ENCODE results near the gene CNTNAP1. TPM values are rescaled to one million over a fixed set of nuclear protein-coding genes. Genes with fewer than 3 reads are reported as not detected.

The CNTNAP1 gene
- total RNA-seq, 4 donors from 2014 or later: 3.7 to 43.8 (median 10.1) TPM

GRCh38 chr17:42686520-42687128, 4.3 kb downstream of the CNTNAP1 start:
- Histone ChIP-seq H3K27ac (no peak overlapping the region), H3K36me3 (no peaks in the 10 kb centered on the region), H3K27me3 (peaks cover 38% of the 10 kb centered on the region), H3K4me1 (peaks cover 9 to 35% (median 31%) of the 10 kb centered on the region in 4 donors), H3K9me3 (no peaks in the 10 kb centered on the region), H3K4me3 (no peak overlapping the region)
- no peak for DNase-seq
- intact Hi-C loops (cut with DNase I; ENCODE audit: low total_unique reads): loop anchor here (10.0 kb wide), 1 partner anchor 82 kb away; the partner anchor contains the start of genes RETREG3 and TUBG1
- WGBS, 2 donors (ENCODE audit: low coverage in 1 of 2): 91% methylated on average over 32 of the region's 32 CpGs; no CpG with 5 or more reads in 1 of the 2 donors
- TF ChIP-seq EP300 (IDR thresholded peaks at IDR 0.05; ENCODE audit: low read depth) (no peak), POLR2AphosphoS5 (IDR thresholded peaks at IDR 0.05) (no peak), CTCF (IDR thresholded peaks at IDR 0.05) (no peak), POLR2A (IDR thresholded peaks at IDR 0.05) (no peak)
- in situ Hi-C loops (cut with MboI; ENCODE audit: low pct_ligation_motif_present in 1 of 4, low pct_unique_long_range_greater_than_20kb in 1 of 4, low sequenced_read_pairs in 3 of 4): loop anchor here (10.0 to 25.0 kb wide), 2 partner anchors 82 to 99 kb away; partner anchors contain the start of genes PSMC3IP (in 3 of the 4), RETREG3 (in 1 of the 4) and TUBG1 (in 1 of the 4)

DNA sequence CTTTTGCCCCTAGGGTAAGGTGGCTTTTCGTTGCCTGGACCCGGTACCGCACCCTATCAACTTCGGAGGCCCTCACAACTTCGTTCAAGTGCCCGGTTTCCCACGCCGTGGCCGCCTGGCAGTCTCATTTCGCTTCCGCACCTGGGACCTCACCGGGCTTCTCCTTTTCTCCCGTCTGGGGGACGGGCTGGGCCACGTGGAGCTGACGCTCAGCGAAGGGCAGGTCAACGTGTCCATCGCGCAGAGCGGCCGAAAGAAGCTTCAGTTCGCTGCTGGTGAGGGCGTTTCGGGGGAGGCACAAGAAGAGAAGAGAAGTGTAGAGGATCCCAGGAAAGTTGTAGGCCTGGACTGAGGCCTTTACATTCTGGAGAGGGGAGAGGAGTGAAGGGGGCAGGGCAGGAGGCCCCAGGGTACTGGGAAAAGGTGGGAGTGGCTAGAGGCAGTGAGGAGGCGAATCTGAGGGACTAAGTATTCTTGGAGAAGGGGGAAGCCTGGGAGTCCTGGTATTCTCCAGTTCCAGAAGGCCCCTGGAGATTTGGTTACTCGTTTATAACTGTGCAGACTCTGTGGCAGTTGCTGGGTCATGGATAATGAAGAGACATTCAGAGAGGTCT, 5.5 kb downstream of the CNTNAP1 start:
- TF ChIP-seq POLR2AphosphoS5 (IDR thresholded peaks at IDR 0.05) (no peak), EP300 (IDR thresholded peaks at IDR 0.05; ENCODE audit: low read depth) (no peak), POLR2A (IDR thresholded peaks at IDR 0.05) (no peak), CTCF (IDR thresholded peaks at IDR 0.05) (no peak)
- WGBS, 2 donors (ENCODE audit: low coverage in 1 of 2): 91% methylated on average over 27 of the region's 27 CpGs; no CpG with 5 or more reads in 1 of the 2 donors
- no peaks in the 10 kb centered on the region for H3K9me3 ChIP-seq
- H3K4me3 ChIP-seq: no peak overlapping the region
- H3K4me1 ChIP-seq: peaks cover 3 to 23% (median 21%) of the 10 kb centered on the region in 4 donors
- intact Hi-C loops (cut with DNase I; ENCODE audit: low total_unique reads): loop anchor here (10.0 kb wide), 1 partner anchor 83 kb away; the partner anchor contains the start of genes RETREG3 and TUBG1
- DNase-seq: no peak
- in situ Hi-C loops (cut with MboI; ENCODE audit: low pct_ligation_motif_present in 1 of 4, low pct_unique_long_range_greater_than_20kb in 1 of 4, low sequenced_read_pairs in 3 of 4): loop anchor here (10.0 to 25.0 kb wide), 2 partner anchors 83 to 101 kb away; partner anchors contain the start of genes PSMC3IP (in 3 of the 4), RETREG3 (in 1 of the 4) and TUBG1 (in 1 of the 4)
- H3K27me3 ChIP-seq: peaks cover 26% of the 10 kb centered on the region
- H3K27ac ChIP-seq: no peak overlapping the region
- H3K36me3 ChIP-seq: no peaks in the 10 kb centered on the region

GRCh38 chr17:42690596-42690995, 8.3 kb downstream of the CNTNAP1 start:
- in situ Hi-C loops (cut with MboI; ENCODE audit: low pct_ligation_motif_present in 1 of 4, low pct_unique_long_range_greater_than_20kb in 1 of 4, low sequenced_read_pairs in 3 of 4): loop anchor here in 3 of 4 donors (25.0 kb wide), 1 partner anchor 103 kb away; the partner anchor contains the start of gene PSMC3IP (in 3 of the 3)
- intact Hi-C loops (cut with DNase I; ENCODE audit: low total_unique reads): no loop called here
- TF ChIP-seq EP300 (IDR thresholded peaks at IDR 0.05; ENCODE audit: low read depth) (no peak), CTCF (IDR thresholded peaks at IDR 0.05) (no peak), POLR2AphosphoS5 (IDR thresholded peaks at IDR 0.05) (no peak)
- no peaks in the 10 kb centered on the region for H3K36me3 ChIP-seq
- no peak for DNase-seq
- 84% methylated on average over 10 of the region's 10 CpGs; no CpG with 5 or more reads in 1 of the 2 donors for WGBS, 2 donors (ENCODE audit: low coverage in 1 of 2)
- no peaks in the 10 kb centered on the region for H3K4me1 ChIP-seq
- H3K27ac ChIP-seq: no peak overlapping the region
- H3K9me3 ChIP-seq: no peaks in the 10 kb centered on the region
- H3K27me3 ChIP-seq: peaks cover under 1% of the 10 kb centered on the region
- H3K4me3 ChIP-seq: no peak overlapping the region

DNA sequence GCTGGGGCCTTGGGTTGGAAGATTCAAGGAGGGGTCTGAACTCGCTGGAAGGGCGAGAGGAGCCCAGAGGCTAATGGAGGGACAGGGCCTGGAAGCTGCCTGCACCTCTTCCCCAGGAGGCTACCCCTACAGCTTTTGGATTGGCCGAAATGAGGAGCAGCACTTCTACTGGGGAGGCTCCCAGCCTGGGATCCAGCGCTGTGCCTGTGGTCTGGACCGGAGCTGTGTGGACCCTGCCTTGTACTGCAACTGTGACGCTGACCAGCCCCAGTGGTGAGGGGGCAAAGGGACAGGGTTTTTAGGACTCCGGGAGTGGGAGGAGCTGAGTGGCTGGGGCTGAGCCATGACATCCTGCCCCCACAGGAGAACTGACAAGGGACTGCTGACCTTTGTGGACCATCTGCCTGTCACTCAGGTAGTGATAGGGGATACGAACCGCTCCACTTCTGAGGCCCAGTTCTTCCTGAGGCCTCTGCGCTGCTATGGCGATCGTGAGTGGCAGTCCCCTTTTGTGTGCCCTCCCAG, 8.8 kb downstream of the CNTNAP1 start:
- DNase-seq: no peak
- no peak for TF ChIP-seq POLR2AphosphoS5 (IDR thresholded peaks at IDR 0.05)
- no peak for TF ChIP-seq CTCF (IDR thresholded peaks at IDR 0.05)
- TF ChIP-seq EP300 (IDR thresholded peaks at IDR 0.05; ENCODE audit: low read depth): no peak
- TF ChIP-seq POLR2A (IDR thresholded peaks at IDR 0.05): no peak
- H3K9me3 ChIP-seq: no peaks in the 10 kb centered on the region
- intact Hi-C loops (cut with DNase I; ENCODE audit: low total_unique reads) (no loop called here), in situ Hi-C loops (cut with MboI; ENCODE audit: low pct_ligation_motif_present in 1 of 4, low pct_unique_long_range_greater_than_20kb in 1 of 4, low sequenced_read_pairs in 3 of 4) (loop anchor here in 3 of 4 donors (25.0 kb wide), 1 partner anchor 104 kb away; the partner anchor contains the start of gene PSMC3IP (in 3 of the 3))
- no peak overlapping the region for H3K4me3 ChIP-seq
- H3K36me3 ChIP-seq: no peaks in the 10 kb centered on the region
- H3K4me1 ChIP-seq: no peaks in the 10 kb centered on the region
- 93% methylated on average over 12 of the region's 12 CpGs; no CpG with 5 or more reads in 1 of the 2 donors for WGBS, 2 donors (ENCODE audit: low coverage in 1 of 2)
- no peaks in the 10 kb centered on the region for H3K27me3 ChIP-seq
- H3K27ac ChIP-seq: no peak overlapping the region

All from transverse colon (tissue), 4 donors.